IMR-90 (cell line): ENCODE data around the gene NPAS1. TPM values are rescaled to one million over a fixed set of nuclear protein-coding genes. Genes with fewer than 3 reads are reported as not detected.

Experiments
- ATAC-seq: fragments of 200-7000 bp; cut with Tn5 transposase; 2 replicates; pipeline ENCODE4 v1.9.1; 2020; ENCODE audit warnings: low read depth, mild to moderate bottlenecking, moderate library complexity
- BruUV-seq: library from RNA; stranded (reverse); fragments of 400-500 nt; replicated peaks from 2 replicates; lab custom pipeline; 2021; lab: Mats Ljungman, UMichigan
- CTCF ChIA-PET: fragments of 300-600 bp; formaldehyde crosslinking; extraction: SDS; loops from one replicate; lab custom pipeline; 2021; ENCODE audit warnings: antibody characterized with exemption; lab: Yijun Ruan, JAX
- POLR2A ChIA-PET: fragments of 300-600 bp; sonication (Branson Sonifier 250); formaldehyde crosslinking; loops from one replicate; lab custom pipeline; 2022; ENCODE audit warnings: antibody characterized with exemption; ENCODE audit not compliant: unreplicated experiment; lab: Charles Lee
- DNase-seq: peaks from one replicate; pipeline ENCODE4 v3.0.0; 2013
- H2AFZ ChIP-seq: replicated peaks from 2 replicates; pipeline ENCODE3; 2013; ENCODE audit warnings: low read length, mild to moderate bottlenecking; ENCODE audit not compliant: poor library complexity
- H2AK5ac ChIP-seq: 2 replicates; pipeline ENCODE4 v1.6.1; 2013; ENCODE audit warnings: low read depth, low read length, inconsistent platforms
- H2AK9ac ChIP-seq: replicated peaks from 2 replicates; pipeline ENCODE3; 2013; ENCODE audit warnings: mild to moderate bottlenecking, low read depth, low read length, moderate library complexity; ENCODE audit not compliant: poor library complexity
- H2BK120ac ChIP-seq: 2 replicates; pipeline ENCODE4 v1.6.1; 2013; ENCODE audit warnings: low read depth, low read length, inconsistent platforms
- H2BK15ac ChIP-seq: 3 replicates; pipeline ENCODE4 v1.6.1; 2013; ENCODE audit warnings: low read depth, low read length, inconsistent platforms
- H2BK20ac ChIP-seq: 2 replicates; pipeline ENCODE4 v1.6.1; 2013; ENCODE audit warnings: low read depth, mild to moderate bottlenecking, inconsistent platforms, low read length, moderate library complexity
- H2BK5ac ChIP-seq: 2 replicates; pipeline ENCODE4 v1.6.1; 2013; ENCODE audit warnings: mild to moderate bottlenecking, low read depth, low read length, inconsistent platforms; ENCODE audit not compliant: poor library complexity, severe bottlenecking
- H3K14ac ChIP-seq: replicated peaks from 2 replicates; pipeline ENCODE4 v1.6.1; 2013; ENCODE audit warnings: low read depth, low read length, inconsistent platforms
- H3K18ac ChIP-seq: 2 replicates; pipeline ENCODE4 v1.6.1; 2013; ENCODE audit warnings: low read depth, low read length, control low read depth
- H3K23ac ChIP-seq: 2 replicates; pipeline ENCODE4 v1.6.1; 2013; ENCODE audit warnings: low read depth, low read length, inconsistent platforms
- H3K27ac ChIP-seq: 2 replicates; pipeline ENCODE4 v1.5.1; 2013; ENCODE audit warnings: mild to moderate bottlenecking, control low read depth, low read length; ENCODE audit not compliant: insufficient read depth
- H3K27me3 ChIP-seq: 2 replicates; pipeline ENCODE4 v1.6.1; 2013; ENCODE audit warnings: low read length; ENCODE audit not compliant: control insufficient read depth, insufficient read depth
- H3K36me3 ChIP-seq: 2 replicates; pipeline ENCODE4 v1.6.1; 2013; ENCODE audit warnings: low read length, mixed read lengths; ENCODE audit not compliant: control insufficient read depth, insufficient read depth
- H3K4ac ChIP-seq: 2 replicates; pipeline ENCODE4 v1.6.1; 2013; ENCODE audit warnings: low read depth, low read length, inconsistent platforms
- H3K4me1 ChIP-seq: 2 replicates; pipeline ENCODE4 v1.6.1; 2013; ENCODE audit warnings: low read length, mixed read lengths; ENCODE audit not compliant: control insufficient read depth, insufficient read depth
- H3K4me2 ChIP-seq: 2 replicates; pipeline ENCODE4 v1.6.1; 2013; ENCODE audit warnings: low read depth, mild to moderate bottlenecking, control low read depth, low read length, moderate library complexity
- H3K4me3 ChIP-seq: 2 replicates; pipeline ENCODE4 v1.5.1; 2013; ENCODE audit warnings: low read depth, mild to moderate bottlenecking, control low read depth, low read length, moderate library complexity; ENCODE audit not compliant: insufficient read depth
- H3K56ac ChIP-seq: 2 replicates; pipeline ENCODE4 v1.6.1; 2013; ENCODE audit warnings: low read length, inconsistent platforms; ENCODE audit not compliant: insufficient read depth; ENCODE audit errors: extremely low read depth
- H3K79me1 ChIP-seq, 2 experiments: 2 replicates each; pipeline ENCODE4 v1.6.1; 2013; ENCODE audit warnings: low read length in 2 of 2, inconsistent platforms in 1 of 2, low read depth in 1 of 2
- H3K9ac ChIP-seq: 2 replicates; pipeline ENCODE4 v1.6.1; 2013; ENCODE audit warnings: low read depth, low read length, control low read depth
- H3K9me1 ChIP-seq: 2 replicates; pipeline ENCODE4 v1.6.1; 2013; ENCODE audit warnings: low read length, inconsistent platforms; ENCODE audit not compliant: insufficient read depth
- H3K9me3 ChIP-seq: 2 replicates; pipeline ENCODE4 v1.6.1; 2013; ENCODE audit warnings: low read length; ENCODE audit not compliant: control insufficient read depth, insufficient read depth
- H4K20me1 ChIP-seq: 2 replicates; pipeline ENCODE4 v1.6.1; 2013; ENCODE audit warnings: low read length, inconsistent platforms; ENCODE audit not compliant: insufficient read depth
- H4K5ac ChIP-seq: 2 replicates; pipeline ENCODE4 v1.6.1; 2013; ENCODE audit warnings: mild to moderate bottlenecking, low read depth, low read length, control low read depth
- H4K8ac ChIP-seq, 2 experiments: 2 replicates each; pipeline ENCODE4 v1.6.1; 2013; ENCODE audit warnings: low read depth in 2 of 2, low read length in 2 of 2, control low read depth in 1 of 2, inconsistent platforms in 1 of 2
- H4K91ac ChIP-seq: 2 replicates; pipeline ENCODE4 v1.6.1; 2013; ENCODE audit warnings: low read depth, low read length, inconsistent platforms; ENCODE audit not compliant: insufficient read depth
- BHLHE40 ChIP-seq: fragments of 150-350 bp; IDR thresholded peaks from 2 replicates; pipeline ENCODE4 v1.6.1; 2016; ENCODE audit warnings: mild to moderate bottlenecking, low read depth, low read length
- CEBPB ChIP-seq: IDR thresholded peaks from 2 replicates; pipeline ENCODE4 v1.6.1; 2012; ENCODE audit warnings: low read depth, low read length, improper control_type of control experiment
- CTCF ChIP-seq: conservative IDR thresholded peaks from 2 replicates; pipeline ENCODE4 v1.5.1; 2012; ENCODE audit warnings: mild to moderate bottlenecking, low read depth, low read length, improper control_type of control experiment
- MAFK ChIP-seq: IDR thresholded peaks from 2 replicates; pipeline ENCODE4 v1.6.1; 2012; ENCODE audit warnings: low read depth, low read length, improper control_type of control experiment
- MAZ ChIP-seq: IDR thresholded peaks from 2 replicates; pipeline ENCODE4 v1.6.1; 2012; ENCODE audit warnings: low read depth, mild to moderate bottlenecking, low read length, improper control_type of control experiment, moderate library complexity, borderline replicate concordance
- MXI1 ChIP-seq: IDR thresholded peaks from 2 replicates; pipeline ENCODE4 v1.6.1; 2012; ENCODE audit warnings: low read depth, mild to moderate bottlenecking, low read length, moderate library complexity, borderline replicate concordance
- SMC3 ChIP-seq: fragments of 150-350 bp; IDR thresholded peaks from 2 replicates; pipeline ENCODE4 v1.6.1; 2016; ENCODE audit warnings: low read depth, mild to moderate bottlenecking, antibody characterized with exemption, low read length, moderate library complexity
- WGBS, 2 experiments: methylation state at CpG; one replicate each; pipeline versions ENCODE4 v1.1.5 to v1.1.7; 2013; ENCODE audit warnings: missing lambda C conversion rate in 2 of 2; ENCODE audit not compliant: insufficient read length in 1 of 2; ENCODE audit errors: extremely low coverage in 2 of 2; 5-methylcytosine and 5-hydroxymethylcytosine counted together
- dilution Hi-C: fragments of 300-500 bp; cut with HindIII; formaldehyde crosslinking; loops from one replicate; pipeline ENCODE4 v1.14.3; 2018; ENCODE audit warnings: low sequenced_read_pairs; ENCODE audit not compliant: unreplicated experiment
- in situ Hi-C: fragments of 300-500 bp; cut with MboI; formaldehyde crosslinking; loops from 3 replicates; pipeline ENCODE4 v1.14.3; 2019; ENCODE audit warnings: low sequenced_read_pairs, inconsistent platforms, mixed read lengths
- intact Hi-C: fragments of 100-400 bp; cut with micrococcal nuclease; formaldehyde crosslinking; loops from 2 replicates; pipeline ENCODE4 v1.10.0; 2022
- polyA plus RNA-seq, 3 experiments: library from polyadenylated mRNA; depleted of rRNA; stranded (reverse); fragments of >200 nt; gene quantifications; 2 replicates each; pipeline ENCODE4 v1.2.3, GENCODE V29; 2012; ENCODE audit warnings: low replicate concordance in 1 of 3
- total RNA-seq: library from RNA; depleted of rRNA; stranded (reverse); fragments of >200 nt; gene quantifications from 2 replicates; pipeline ENCODE4 v1.2.3, GENCODE V29; 2012

Gene NPAS1
- total and polyA plus RNA-seq, 2 of the 4 experiments (the other 2 are of a cell fraction) = 0.36 to 5.7 TPM

GRCh38 chr19:46984077-46985010, 35.3 kb upstream of the NPAS1 start:
- dilution Hi-C loops = no loop called here
- peak overlapping the region; percentile 8; the same call in 1 of the 2 replicates for H2AK5ac ChIP-seq
- peaks cover 14% of the 10 kb centered on the region for H3K4me1 ChIP-seq
- H4K8ac ChIP-seq = peak overlapping the region in 1 of 2 experiments; percentile 18; a peak in 1 of 4 replicates
- H3K56ac ChIP-seq = no peak overlapping the region
- CTCF ChIA-PET = no interaction called here
- no peak overlapping the region; the same call in 1 of the 2 replicates for H3K23ac ChIP-seq
- peaks cover 15% of the 10 kb centered on the region for H3K36me3 ChIP-seq
- H3K27ac ChIP-seq = no peak overlapping the region
- H3K14ac ChIP-seq = peak overlapping the region; percentile 52; the same call in 1 of the 2 replicates
- H4K5ac ChIP-seq = no peak overlapping the region
- H2BK120ac ChIP-seq = no peak overlapping the region
- H2BK15ac ChIP-seq = no peak overlapping the region
- H4K20me1 ChIP-seq = peaks cover 24% of the 10 kb centered on the region; the same call in 1 of the 2 replicates
- peaks cover 20% of the 10 kb centered on the region for H3K9me1 ChIP-seq
- H3K27me3 ChIP-seq = no peaks in the 10 kb centered on the region
- H4K91ac ChIP-seq = no peak overlapping the region
- DNase-seq (peak; percentile 50), ATAC-seq (no peak; the same call in 1 of the 2 replicates)
- H3K4ac ChIP-seq = peak overlapping the region; percentile 13; the same call in 1 of the 2 replicates
- no peak overlapping the region for H3K4me3 ChIP-seq
- WGBS, 2 experiments = 40% methylated on average over 8 of the region's 20 CpGs; no CpG with 5 or more reads in 1 of the 2 experiments
- peak overlapping the region; percentile 5; the same call in 1 of the 2 replicates for H2BK20ac ChIP-seq
- H3K9me3 ChIP-seq = no peaks in the 10 kb centered on the region
- H3K79me1 ChIP-seq = peaks cover 17 to 74% of the 10 kb centered on the region in 2 experiments
- TF ChIP-seq MAFK = no peak
- no peak for TF ChIP-seq SMC3
- TF ChIP-seq MXI1 = 0 out of 2 replicates have a peak, but pooled peaks have one; percentile 37
- no peak for TF ChIP-seq CTCF
- 0 out of 2 replicates have a peak, but pooled peaks have one; percentile 26 for TF ChIP-seq BHLHE40
- no peak for TF ChIP-seq MAZ
- peak; percentile 83 for TF ChIP-seq CEBPB
- H3K18ac ChIP-seq = no peak overlapping the region
- intact Hi-C loops = no loop called here
- BruUV-seq = no TSS peak
- POLR2A ChIA-PET = no interaction called here
- in situ Hi-C loops = loop anchor here (5.0 kb wide), 1 partner anchor 227 kb away; no protein-coding TSS in a partner anchor
- no peak overlapping the region for H2BK5ac ChIP-seq
- H2AK9ac ChIP-seq = no peak overlapping the region
- H3K9ac ChIP-seq = no peak overlapping the region
- no peak overlapping the region for H2AFZ ChIP-seq
- no peak overlapping the region for H3K4me2 ChIP-seq
